ENCODE data around the gene KNDC1. TPM values are rescaled to one million over a fixed set of nuclear protein-coding genes. Genes with fewer than 3 reads are reported as not detected.

KNDC1 gene
- total RNA-seq, 3 donors from 2014 or later = 0.14 to 0.60 (median 0.32) TPM

DNA sequence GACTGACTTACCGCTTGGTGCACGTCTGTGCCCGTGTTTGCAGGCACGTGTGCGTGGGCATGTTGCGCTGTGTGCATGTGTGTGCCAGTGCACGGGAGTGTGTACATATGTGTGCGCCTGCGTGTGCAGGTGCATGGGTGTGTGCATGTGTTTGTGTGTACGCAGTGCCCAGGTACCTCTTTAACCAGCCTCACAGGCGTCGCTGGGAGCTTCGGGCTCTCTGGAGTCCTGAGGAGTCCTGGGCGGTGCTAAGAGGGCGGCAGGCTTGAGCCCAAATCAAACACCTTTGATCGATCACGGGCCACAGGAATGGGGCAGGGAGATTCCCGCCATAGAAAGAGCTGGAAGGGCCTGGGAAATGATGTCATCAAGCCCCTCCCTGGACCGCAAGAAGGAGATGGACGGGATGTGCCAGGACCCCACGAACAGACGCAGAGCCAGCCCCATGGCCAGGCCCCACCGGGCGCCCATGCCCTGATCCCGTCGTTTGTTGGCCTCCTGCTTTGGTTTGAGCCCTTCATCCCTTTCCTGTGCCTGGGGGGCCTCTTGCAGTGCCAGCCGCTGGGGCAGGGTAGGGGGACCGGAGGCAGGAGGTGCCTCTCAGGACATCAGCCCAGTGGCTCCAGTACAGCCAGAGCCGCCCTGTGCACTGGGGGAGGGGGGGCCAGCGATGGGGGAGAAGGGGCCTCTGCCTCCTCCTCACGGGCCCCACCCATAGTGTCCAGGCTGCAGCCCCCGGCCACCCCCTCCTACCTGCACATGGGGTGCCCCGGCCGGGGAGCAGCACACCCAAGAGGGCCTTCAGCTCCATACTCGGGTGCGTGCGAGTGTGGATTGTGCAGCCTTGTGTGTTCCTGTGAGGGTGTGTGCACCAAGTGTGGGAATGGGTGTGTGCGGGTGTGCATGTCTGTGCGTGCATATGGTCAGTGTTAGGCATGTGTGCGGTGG, 5.8 kb downstream of the KNDC1 start:
- H3K4me3 ChIP-seq = no peak overlapping the region
- DNase-seq = no peak
- peaks cover 5% of the 10 kb centered on the region for H3K4me1 ChIP-seq (ENCODE audit: low read depth)
- TF ChIP-seq, protein P1, sequence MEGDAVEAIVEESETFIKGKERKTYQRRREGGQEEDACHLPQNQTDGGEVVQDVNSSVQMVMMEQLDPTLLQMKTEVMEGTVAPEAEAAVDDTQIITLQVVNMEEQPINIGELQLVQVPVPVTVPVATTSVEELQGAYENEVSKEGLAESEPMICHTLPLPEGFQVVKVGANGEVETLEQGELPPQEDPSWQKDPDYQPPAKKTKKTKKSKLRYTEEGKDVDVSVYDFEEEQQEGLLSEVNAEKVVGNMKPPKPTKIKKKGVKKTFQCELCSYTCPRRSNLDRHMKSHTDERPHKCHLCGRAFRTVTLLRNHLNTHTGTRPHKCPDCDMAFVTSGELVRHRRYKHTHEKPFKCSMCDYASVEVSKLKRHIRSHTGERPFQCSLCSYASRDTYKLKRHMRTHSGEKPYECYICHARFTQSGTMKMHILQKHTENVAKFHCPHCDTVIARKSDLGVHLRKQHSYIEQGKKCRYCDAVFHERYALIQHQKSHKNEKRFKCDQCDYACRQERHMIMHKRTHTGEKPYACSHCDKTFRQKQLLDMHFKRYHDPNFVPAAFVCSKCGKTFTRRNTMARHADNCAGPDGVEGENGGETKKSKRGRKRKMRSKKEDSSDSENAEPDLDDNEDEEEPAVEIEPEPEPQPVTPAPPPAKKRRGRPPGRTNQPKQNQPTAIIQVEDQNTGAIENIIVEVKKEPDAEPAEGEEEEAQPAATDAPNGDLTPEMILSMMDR (IDR thresholded peaks at IDR 0.05) = no peak
- intact Hi-C loops (cut with DNase I, micrococcal nuclease) = no loop called here
- H3K9me3 ChIP-seq = no peaks in the 10 kb centered on the region
- H3K36me3 ChIP-seq (ENCODE audit: low read depth) = no peaks in the 10 kb centered on the region
- ATAC-seq = no peak

DNA sequence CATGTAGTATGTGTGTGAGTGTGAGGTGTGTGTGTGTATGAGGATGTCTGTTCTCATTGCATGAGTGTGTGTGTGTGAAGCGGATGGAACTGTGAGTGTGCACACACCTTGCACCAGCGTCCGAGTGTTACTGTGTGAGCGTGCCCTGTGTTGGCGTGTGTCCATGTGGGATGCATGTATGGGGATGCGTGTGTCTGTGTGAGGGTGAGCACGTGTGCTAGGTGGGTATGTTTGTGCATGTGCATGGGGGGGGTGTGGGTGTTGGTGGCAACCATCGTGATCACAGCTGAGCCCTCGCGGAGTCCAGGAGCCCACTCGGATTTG, 6.4 kb downstream of the KNDC1 start:
- intact Hi-C loops (cut with DNase I, micrococcal nuclease) = no loop called here
- Histone ChIP-seq H3K4me3 (no peak overlapping the region), H3K9me3 (no peaks in the 10 kb centered on the region), H3K36me3 (ENCODE audit: low read depth) (no peaks in the 10 kb centered on the region), H3K4me1 (ENCODE audit: low read depth) (no peaks in the 10 kb centered on the region)
- TF ChIP-seq, protein P1 (IDR thresholded peaks at IDR 0.05) = no peak
- ATAC-seq (no peak), DNase-seq (no peak)

DNA sequence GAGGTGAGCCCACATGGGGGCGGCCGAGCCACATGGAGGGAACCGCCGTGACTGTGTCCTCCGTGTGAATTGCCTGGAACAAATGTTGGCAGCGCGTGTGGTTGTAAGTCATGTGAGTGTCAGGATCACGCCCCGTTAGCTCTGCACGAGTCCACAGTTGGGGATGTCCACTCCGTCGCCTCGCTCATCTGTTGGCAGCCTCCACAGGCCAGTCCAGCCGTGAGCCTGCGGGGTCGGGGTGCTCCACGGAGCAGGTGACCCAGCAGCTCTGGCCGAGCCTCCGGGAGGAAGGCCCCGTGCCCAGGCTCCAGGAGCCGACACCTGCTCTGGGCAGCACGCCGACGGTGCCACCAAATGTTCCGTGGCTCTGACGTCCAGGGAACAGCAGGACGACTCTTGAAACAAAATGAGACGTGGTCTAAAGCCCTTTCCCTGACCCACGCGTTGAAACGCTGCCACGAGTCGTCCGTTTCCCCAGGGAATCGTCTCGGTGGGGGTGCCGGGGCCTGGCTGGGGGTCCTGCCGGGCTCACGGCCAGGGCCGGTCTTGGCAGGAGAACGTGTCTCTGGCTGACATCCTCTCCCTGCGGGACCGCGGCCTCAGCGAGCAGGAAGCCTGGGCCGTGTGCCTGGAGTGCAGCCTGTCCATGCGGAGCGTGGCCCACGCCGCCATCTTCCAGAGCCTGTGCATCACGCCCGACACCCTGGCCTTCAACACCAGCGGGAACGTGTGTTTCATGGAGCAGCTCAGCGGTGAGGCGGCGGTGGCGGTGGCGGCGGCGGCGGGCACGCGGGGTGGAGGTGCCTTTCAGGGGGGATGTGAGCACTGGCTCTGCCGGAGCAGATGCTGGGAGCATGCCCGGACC, 7.0 kb downstream of the KNDC1 start:
- no peak for DNase-seq
- Histone ChIP-seq H3K36me3 (ENCODE audit: low read depth) (no peaks in the 10 kb centered on the region), H3K9me3 (no peaks in the 10 kb centered on the region), H3K4me3 (no peak overlapping the region), H3K4me1 (ENCODE audit: low read depth) (no peaks in the 10 kb centered on the region)
- intact Hi-C loops (cut with DNase I, micrococcal nuclease) = no loop called here
- TF ChIP-seq, protein P1 (IDR thresholded peaks at IDR 0.05) = no peak
- ATAC-seq = no peak

DNA sequence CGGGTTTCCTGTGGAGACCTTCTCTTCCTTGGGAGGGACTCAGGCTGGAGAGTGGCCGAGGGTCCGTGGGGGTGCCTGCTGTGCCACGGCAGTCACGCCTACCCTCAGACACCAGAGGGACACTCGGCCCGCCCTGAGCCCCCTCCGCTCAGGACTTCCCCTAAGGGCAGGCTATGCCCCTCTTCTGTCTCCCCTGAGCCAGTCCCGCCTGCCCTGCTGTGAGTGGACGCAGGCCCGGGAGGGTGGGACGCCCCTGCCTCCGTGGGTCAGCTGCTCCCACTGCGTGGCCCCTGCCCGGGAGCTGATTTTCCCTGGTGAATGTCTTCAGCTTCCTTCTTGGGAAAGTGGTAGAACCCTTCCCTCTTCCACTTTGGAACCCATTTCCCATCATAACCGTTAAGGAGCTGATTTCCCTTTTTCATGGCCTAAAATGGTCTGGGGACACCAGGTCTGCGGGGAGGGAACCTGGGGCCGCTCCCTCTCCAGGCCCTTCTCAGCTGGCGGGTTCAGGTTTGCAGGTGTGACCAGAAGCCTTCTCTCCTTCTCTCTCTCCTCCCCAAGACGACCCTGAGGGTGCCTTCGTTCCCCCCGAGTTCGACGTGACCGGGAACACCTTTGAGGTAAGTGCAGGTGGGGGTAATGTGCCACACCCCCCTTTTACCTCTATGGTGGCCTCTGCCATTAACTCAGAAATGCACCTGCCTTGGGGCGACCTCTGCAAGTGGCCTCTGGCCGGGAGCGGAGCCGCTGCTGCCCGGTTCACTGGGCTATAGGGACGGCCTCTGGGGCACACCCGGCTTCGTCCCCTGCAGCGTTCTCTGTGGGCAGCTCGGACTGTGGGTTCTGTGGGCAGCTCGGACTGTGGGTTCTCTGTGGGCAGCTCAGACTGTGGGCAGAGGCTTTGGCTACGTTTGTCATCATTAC, 7.9 kb downstream of the KNDC1 start:
- no peaks in the 10 kb centered on the region for H3K36me3 ChIP-seq (ENCODE audit: low read depth)
- DNase-seq (no peak), ATAC-seq (no peak)
- H3K9me3 ChIP-seq = no peaks in the 10 kb centered on the region
- no peak overlapping the region for H3K4me3 ChIP-seq
- intact Hi-C loops (cut with DNase I, micrococcal nuclease) = no loop called here
- H3K4me1 ChIP-seq (ENCODE audit: low read depth) = no peaks in the 10 kb centered on the region
- TF ChIP-seq, protein P1 (IDR thresholded peaks at IDR 0.05) = no peak

DNA sequence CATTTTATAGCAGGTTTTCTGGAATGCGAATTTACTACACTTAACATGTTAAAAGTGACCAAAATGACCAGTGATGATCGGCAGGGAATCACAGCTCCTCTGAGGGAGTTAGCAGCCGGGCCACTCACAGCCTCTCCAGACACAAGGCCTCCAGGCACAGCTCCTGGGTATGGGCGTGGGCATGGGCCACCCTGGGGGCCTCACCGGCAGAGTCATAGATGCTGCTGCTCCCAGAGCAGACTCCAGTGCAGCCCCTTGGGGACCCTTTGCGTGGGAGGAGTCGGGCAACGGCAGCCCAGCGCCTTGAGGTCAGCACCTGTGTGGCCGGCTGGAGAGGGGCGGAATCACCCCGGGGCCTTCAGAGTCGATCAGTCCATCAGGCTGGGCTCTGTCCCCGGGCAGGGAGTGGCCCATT, 8.6 kb downstream of the KNDC1 start:
- intact Hi-C loops (cut with DNase I, micrococcal nuclease) = no loop called here
- Histone ChIP-seq H3K4me3 (no peak overlapping the region), H3K36me3 (ENCODE audit: low read depth) (no peaks in the 10 kb centered on the region), H3K4me1 (ENCODE audit: low read depth) (no peaks in the 10 kb centered on the region), H3K9me3 (no peaks in the 10 kb centered on the region)
- DNase-seq = no peak
- TF ChIP-seq, protein P1 (IDR thresholded peaks at IDR 0.05) = no peak
- ATAC-seq = no peak

Data from mucosa of descending colon (tissue), 3 donors.